Immature natural killer cell (primary cell): Measurements from ENCODE around the gene PRMT9. TPM values are rescaled to one million over a fixed set of nuclear protein-coding genes. Genes with fewer than 3 reads are reported as not detected.

Experiments
- DNase-seq, 3 donors: peaks; one replicate each; pipeline ENCODE4 v3.0.0; 2022; ENCODE audit warnings: mixed read lengths in 1 of 3
- H3K27ac Mint-ChIP-seq, 6 donors: one replicate each; pipeline ENCODE4 v1.8.0; 2020; ENCODE audit warnings: mixed read lengths in 6 of 6, mild to moderate bottlenecking in 5 of 6, inconsistent platforms in 4 of 6, moderate library complexity in 3 of 6
- H3K27me3 Mint-ChIP-seq, 3 donors: one replicate each; pipeline ENCODE4 v1.8.0; 2020 to 2021; ENCODE audit warnings: low read depth in 3 of 3, mild to moderate bottlenecking in 3 of 3, mixed read lengths in 3 of 3, moderate library complexity in 3 of 3, inconsistent platforms in 1 of 3
- H3K36me3 Mint-ChIP-seq, 3 donors: one replicate each; pipeline ENCODE4 v1.8.0; 2020; ENCODE audit warnings: mixed read lengths in 3 of 3, inconsistent platforms in 2 of 3, mild to moderate bottlenecking in 2 of 3
- H3K4me1 Mint-ChIP-seq, 2 donors: one replicate each; pipeline ENCODE4 v1.8.0; 2020; ENCODE audit warnings: inconsistent platforms in 2 of 2, mild to moderate bottlenecking in 2 of 2, mixed read lengths in 2 of 2, moderate library complexity in 1 of 2
- H3K4me3 Mint-ChIP-seq, 5 donors: one replicate each; pipeline ENCODE4 v1.8.0; 2020; ENCODE audit warnings: mild to moderate bottlenecking in 5 of 5, mixed read lengths in 5 of 5, inconsistent platforms in 3 of 5, moderate library complexity in 3 of 5
- H3K9me3 Mint-ChIP-seq, 6 donors: one replicate each; pipeline ENCODE4 v1.8.0; 2020; ENCODE audit warnings: mild to moderate bottlenecking in 6 of 6, mixed read lengths in 6 of 6, inconsistent platforms in 4 of 6, moderate library complexity in 3 of 6
- polyA plus RNA-seq, 3 donors: library from polyadenylated mRNA; unstranded; fragments of 300-500 nt; fragmentation: Illumina TruSeq; gene quantifications; one replicate each; pipeline ENCODE4 v1.2.3, GENCODE V29; 2021

PRMT9 gene
- polyA plus RNA-seq = 1 to 10 TPM in 2 of 3 donors, under 1 TPM in 1; 0.41 to 4.4 (median 3.9) TPM

DNA sequence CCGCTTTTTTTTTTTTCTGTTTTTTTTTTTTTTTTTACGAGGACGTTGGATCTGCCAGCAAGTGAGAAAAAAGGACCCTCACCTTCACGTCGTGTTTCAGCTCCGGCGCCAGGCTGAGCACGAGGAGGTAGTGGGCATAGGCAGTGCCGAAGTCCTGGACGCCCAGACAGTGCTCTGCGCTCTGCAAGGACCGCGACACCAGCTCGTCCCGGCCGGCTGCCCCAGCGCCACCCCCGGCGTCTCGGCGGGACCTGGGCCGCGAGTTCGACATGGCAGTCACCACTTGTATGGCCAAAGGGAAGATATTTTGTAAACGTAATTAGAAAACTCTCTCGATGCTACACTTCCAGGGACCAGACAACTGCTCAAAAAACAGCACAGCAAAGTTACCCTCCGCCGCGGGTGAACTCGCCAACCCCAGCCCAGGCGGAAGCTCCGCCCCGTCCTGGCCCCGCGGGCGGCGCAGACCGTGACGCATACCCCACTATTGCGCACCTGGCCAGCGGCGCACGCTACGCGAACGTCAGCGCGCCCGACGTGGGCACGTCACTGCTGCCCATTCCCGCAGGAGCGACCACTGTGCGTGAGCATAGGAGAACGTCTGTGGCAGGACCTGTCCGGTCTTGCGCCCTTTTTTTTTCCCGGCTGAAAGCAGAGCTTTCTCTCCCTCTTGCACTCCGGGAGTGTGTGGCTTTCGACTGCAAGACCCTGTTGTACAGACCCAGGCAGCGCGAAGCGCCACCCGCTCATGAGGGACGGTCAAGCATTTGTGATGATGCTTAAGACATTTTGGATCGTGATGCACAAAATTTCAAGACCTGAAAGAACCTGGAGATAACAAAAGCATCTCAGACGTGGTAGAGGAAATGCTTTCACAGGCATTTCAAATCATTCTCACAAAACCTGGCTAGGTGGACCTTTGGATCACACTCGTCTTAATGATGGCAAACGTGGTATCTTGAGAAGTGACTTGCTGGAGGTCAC is at the start of gene PRMT9:
Gene PRMT9 (minus strand): TSS at position 447 of the 984 bp plus-strand sequence. CDS start 176 bp downstream, at position 271.
- peaks cover 3 to 20% (median 9%) of the 10 kb centered on the region in 3 donors for H3K27me3 Mint-ChIP-seq
- H3K4me3 Mint-ChIP-seq = peak within 1 kb of the TSS; percentile 92 to 97 (median 96)
- H3K27ac Mint-ChIP-seq = peak within 1 kb of the TSS; percentile 95 to 99 (median 98)
- peak; percentile 87 to 88 (median 88) for DNase-seq
- H3K36me3 Mint-ChIP-seq = peaks cover under 1 to 4% (median 1%) of the 10 kb centered on the region in 3 donors
- peaks cover 29 to 59% of the 10 kb centered on the region in 2 donors for H3K4me1 Mint-ChIP-seq
- no peaks in the 10 kb centered on the region for H3K9me3 Mint-ChIP-seq

DNA sequence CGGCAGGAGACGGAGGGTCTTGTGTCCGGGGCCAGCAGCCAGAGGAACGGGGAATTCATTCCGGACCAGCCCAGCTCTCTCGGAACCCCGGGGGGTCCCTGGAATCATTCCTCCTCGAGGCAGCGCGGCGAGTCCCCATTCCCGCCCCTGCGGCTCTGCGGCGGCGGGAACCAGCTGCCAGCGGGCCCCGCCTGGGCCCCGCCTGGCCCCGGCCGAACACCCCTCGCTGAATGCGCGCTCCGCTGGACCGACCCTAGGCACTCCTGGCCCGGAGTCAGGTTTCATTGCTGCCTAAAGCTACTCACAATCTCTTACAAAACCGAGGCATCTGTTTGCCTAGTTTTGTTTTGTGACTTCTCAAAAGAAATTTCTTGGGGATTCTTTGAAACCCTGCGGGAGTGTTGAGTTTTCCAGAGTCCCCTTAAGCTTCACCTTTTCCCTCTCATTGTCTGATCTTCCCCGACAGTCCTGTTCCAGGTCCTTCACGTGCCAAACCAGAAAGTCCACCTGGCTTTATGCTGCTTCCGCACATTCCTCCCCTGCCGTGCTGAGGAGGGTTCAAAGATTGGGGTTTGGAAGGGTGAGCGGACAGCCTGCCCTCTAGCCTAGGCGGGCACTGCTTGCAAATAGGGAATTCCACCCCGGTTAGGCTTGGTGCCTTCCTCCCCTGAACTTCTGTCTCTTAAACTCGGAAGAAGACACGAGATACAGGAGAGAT is 48.7 kb upstream of the PRMT9 start:
- Mint-ChIP-seq H3K4me3 (peak overlapping the region; percentile 89 to 97 (median 92)), H3K36me3 (no peaks in the 10 kb centered on the region), H3K27ac (peak overlapping the region; percentile 57 to 83 (median 76)), H3K4me1 (peaks cover 35 to 51% of the 10 kb centered on the region in 2 donors), H3K9me3 (no peaks in the 10 kb centered on the region), H3K27me3 (peaks cover 3 to 6% (median 4%) of the 10 kb centered on the region in 3 donors)
- DNase-seq = no peak

DNA sequence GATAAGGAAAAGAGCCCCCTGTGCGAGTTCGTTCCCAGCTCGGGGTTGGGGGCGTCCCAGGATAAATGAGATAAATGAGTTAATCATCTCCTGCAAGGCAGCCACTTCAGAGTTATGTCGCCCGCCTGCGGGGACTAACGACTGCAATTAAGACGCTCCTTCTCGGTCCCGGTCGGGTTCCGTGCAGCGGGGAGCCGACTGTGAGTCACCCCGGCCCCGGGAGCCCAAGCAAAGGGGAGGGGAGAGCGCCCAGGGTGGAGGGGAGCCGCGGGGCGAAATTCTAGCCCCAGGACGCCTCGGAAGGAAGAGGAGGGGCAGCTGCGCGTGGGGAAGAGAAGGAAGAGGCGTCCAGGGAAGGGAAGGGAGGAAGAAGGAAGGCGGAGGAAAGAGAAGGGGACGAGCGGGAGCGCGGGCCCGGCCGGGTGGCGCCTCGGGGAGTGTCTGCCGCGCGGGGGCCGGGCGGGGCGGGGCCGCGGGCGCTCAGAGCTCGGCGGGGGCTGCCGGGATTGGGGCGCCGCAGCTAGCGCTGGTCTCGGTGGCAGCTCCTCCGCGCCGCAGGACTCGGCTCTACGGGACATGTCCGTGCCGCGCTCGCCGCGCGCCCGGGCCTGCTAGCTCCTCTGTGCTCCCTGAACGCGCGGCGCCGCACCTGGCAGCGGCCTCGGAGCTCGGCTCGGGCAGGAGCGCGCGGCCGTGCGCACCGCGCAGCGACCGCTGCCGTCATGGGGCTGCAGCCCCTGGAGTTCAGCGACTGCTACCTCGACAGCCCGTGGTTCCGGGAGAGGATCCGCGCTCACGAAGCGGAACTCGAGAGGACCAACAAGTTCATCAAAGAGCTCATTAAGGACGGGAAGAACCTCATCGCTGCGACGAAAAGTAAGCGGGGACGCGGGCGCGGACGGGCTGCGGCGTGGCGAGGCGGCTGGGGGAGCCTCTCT is 47.9 kb upstream of the PRMT9 start, which contains the start of gene ARHGAP10:
Gene ARHGAP10 (plus strand): TSS at position 509 of the 938 bp plus-strand sequence. CDS start 214 bp downstream, at position 723.
- peak within 1 kb of the TSS; percentile 65 to 83 (median 77) for H3K27ac Mint-ChIP-seq

DNA sequence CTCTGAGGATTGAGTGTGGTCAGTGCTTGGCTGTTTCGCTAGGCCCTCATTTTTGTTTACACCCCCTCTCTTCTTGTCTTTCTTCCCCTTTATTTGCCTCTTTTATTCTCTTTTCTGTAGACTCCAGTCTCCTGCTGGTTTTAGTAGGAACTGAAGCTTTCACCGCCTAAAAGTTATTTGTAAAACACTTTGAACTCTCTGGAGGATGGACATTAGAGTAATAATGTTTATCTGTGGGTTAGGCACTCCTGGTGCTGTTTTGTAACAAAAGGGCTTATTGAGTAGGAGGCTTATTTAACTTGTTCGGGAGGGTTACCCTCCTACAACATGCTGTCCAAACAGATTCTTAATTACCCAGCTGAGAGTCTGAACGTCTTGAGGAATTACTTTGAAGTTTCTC is 46.4 kb upstream of the PRMT9 start:
- Mint-ChIP-seq H3K27ac (peak overlapping the region in 2 of 6 donors; percentile 2 to 11), H3K27me3 (peaks cover 3 to 7% (median 4%) of the 10 kb centered on the region in 3 donors), H3K9me3 (no peaks in the 10 kb centered on the region), H3K4me1 (peaks cover 29 to 35% of the 10 kb centered on the region in 2 donors), H3K36me3 (no peaks in the 10 kb centered on the region), H3K4me3 (peak overlapping the region in 4 of 5 donors; percentile 43 to 86 (median 54))
- no peak for DNase-seq

More for the DNA sequence above, 47.9 kb upstream of the PRMT9 start, which contains the start of gene ARHGAP10:
- DNase-seq = peak; percentile 48 to 60 (median 59)
- H3K4me3 Mint-ChIP-seq = peak within 1 kb of the TSS; percentile 90 to 97 (median 92)
- H3K4me1 Mint-ChIP-seq = peaks cover 35 to 50% of the 10 kb centered on the region in 2 donors
- H3K27me3 Mint-ChIP-seq = peaks cover 3 to 7% (median 4%) of the 10 kb centered on the region in 3 donors
- H3K9me3 Mint-ChIP-seq = no peaks in the 10 kb centered on the region
- no peaks in the 10 kb centered on the region for H3K36me3 Mint-ChIP-seq

DNA sequence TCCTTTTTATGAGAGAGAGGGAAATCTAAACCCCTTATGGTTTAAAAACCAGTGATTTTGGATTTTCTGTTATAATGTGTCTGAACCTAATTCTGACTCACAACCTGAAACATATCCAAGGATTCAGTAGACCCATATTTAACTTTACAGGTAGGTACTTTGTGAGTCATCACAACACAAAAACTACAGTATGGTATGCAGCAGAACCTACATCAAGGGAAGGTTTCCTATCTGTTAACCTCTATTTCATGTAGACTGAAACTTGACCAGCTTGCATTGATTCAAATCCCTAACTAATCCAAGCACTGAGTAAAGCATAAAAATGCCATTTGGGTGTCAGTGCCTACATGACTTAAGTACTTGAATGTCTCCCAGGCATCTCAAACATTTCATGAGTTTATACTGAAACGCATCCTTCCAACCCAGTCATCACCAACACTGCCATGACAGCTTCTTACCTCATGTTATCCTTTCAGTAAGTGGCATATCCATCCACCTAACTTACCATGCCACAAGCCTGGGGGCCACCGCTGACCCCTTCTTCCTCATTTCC is 43.6 kb upstream of the PRMT9 start:
- Mint-ChIP-seq H3K9me3 (no peaks in the 10 kb centered on the region), H3K27ac (no peak overlapping the region), H3K4me1 (peaks cover 6 to 7% of the 10 kb centered on the region in 2 donors), H3K4me3 (no peak overlapping the region), H3K36me3 (peaks cover 0 to 4% (median 0%) of the 10 kb centered on the region in 3 donors), H3K27me3 (peaks cover 0 to 4% (median 3%) of the 10 kb centered on the region in 3 donors)
- no peak for DNase-seq

DNA sequence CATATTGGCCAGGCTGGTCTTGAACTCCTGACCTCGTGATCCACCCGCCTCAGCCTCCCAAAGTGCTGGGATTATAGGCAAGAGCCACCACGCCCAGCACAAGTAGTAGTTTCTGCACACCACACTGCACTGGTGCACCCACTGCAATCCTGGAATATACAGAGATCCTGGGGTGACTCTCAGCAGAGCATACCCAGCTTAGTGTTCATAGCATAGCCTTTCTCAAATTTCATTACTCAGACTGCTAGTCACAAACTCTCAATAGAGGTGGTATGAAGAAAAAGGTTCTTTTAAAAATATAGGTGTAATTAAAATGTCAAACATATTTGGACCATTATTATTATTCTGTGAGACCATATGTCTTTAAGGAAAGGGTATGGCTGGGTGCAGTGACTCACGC is 41.7 kb upstream of the PRMT9 start:
- H3K4me1 Mint-ChIP-seq = no peaks in the 10 kb centered on the region
- no peak for DNase-seq
- H3K4me3 Mint-ChIP-seq = no peak overlapping the region
- H3K27me3 Mint-ChIP-seq = peaks cover 0 to 3% (median 2%) of the 10 kb centered on the region in 3 donors
- H3K36me3 Mint-ChIP-seq = peaks cover 0 to 4% (median 0%) of the 10 kb centered on the region in 3 donors
- no peak overlapping the region for H3K27ac Mint-ChIP-seq
- no peaks in the 10 kb centered on the region for H3K9me3 Mint-ChIP-seq

DNA sequence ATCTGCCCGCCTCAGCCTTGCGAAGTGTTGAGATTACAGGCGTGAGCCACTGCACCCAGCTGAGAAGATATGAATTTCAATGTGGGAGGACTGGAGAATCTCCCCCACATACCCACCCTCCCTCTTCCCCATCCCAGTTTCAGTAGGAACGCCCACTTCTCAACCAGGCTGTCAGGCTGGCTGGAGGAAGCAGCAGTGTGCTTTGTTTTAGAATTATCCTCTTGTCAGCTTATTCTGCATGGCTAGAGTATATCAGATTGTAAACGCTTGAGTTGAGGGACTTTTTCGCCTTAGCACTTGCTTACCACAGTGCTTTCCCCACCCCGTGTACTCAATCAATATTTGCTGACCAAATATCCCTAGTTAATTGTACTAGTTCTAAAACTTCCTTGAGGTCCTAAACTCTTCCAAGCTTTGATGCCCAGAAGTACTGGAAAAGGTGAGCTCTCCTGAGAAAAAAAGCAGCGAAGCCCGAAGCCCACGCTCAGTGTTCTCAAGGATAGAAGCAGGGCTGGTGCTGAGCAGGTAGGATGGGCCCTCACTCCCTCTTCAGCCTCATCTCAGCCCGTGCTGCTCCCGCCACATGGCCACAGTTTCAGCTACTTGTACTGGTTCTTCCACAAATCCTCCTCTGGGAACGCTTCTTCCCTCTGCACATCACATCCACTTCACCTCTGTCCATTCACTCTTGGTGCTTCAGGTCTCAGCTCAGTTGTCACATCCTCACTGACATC is 40.7 kb upstream of the PRMT9 start:
- peaks cover 0 to 1% (median 0%) of the 10 kb centered on the region in 6 donors for H3K9me3 Mint-ChIP-seq
- DNase-seq = no peak
- H3K36me3 Mint-ChIP-seq = peaks cover 0 to 4% (median 0%) of the 10 kb centered on the region in 3 donors
- H3K27me3 Mint-ChIP-seq = peaks cover 0 to 3% (median 2%) of the 10 kb centered on the region in 3 donors
- no peaks in the 10 kb centered on the region for H3K4me1 Mint-ChIP-seq
- no peak overlapping the region for H3K4me3 Mint-ChIP-seq
- H3K27ac Mint-ChIP-seq = no peak overlapping the region

DNA sequence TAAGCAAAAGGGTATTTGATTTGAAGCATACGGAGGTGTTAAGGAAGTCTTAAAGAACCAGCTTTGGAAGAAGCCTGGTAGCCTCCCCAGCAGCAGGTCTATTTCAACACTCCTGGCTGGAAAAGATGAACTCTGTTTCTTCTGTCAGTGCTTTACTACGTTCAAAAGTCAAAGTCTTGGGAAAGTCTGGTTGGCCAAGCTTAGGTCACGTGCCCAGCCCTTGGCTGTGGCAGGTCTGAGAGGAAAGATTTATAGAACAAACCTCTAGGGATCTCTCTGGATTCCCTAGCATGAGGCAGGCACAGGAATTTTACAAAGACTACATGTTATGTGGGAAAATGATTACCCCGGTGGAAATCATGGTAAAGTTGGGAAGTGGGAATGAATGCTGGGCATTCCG is 39.4 kb upstream of the PRMT9 start:
- H3K27ac Mint-ChIP-seq = no peak overlapping the region
- H3K4me3 Mint-ChIP-seq = no peak overlapping the region
- peaks cover 0 to 4% (median 0%) of the 10 kb centered on the region in 3 donors for H3K36me3 Mint-ChIP-seq
- DNase-seq = no peak
- H3K9me3 Mint-ChIP-seq = peaks cover 0 to 1% (median 0%) of the 10 kb centered on the region in 6 donors
- peaks cover 0 to 3% (median 2%) of the 10 kb centered on the region in 3 donors for H3K27me3 Mint-ChIP-seq
- H3K4me1 Mint-ChIP-seq = no peaks in the 10 kb centered on the region

DNA sequence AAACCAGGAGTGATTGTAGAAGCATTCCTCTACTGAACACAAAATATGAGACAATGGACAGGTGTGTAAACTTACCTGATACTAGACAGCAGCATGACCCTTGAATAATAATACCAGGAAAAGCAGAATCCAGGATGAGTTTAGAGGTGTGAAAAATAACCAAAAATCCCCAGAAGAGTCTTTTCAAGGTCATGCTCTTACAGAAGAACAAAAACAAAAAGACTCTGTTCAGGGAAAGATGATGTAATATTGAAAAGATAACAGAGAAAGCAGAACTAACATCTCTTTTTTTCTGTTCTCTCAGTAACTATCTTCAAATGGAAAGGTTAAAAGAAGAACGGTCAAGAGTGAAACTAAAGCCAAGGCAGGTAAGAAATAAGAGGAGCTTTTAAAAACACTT is 33.9 kb upstream of the PRMT9 start:
- H3K27ac Mint-ChIP-seq = no peak overlapping the region
- peaks cover 0 to 1% (median 0%) of the 10 kb centered on the region in 6 donors for H3K9me3 Mint-ChIP-seq
- no peaks in the 10 kb centered on the region for H3K4me1 Mint-ChIP-seq
- H3K4me3 Mint-ChIP-seq = no peak overlapping the region
- DNase-seq = no peak
- peaks cover 0 to 4% (median 0%) of the 10 kb centered on the region in 3 donors for H3K36me3 Mint-ChIP-seq
- peaks cover 0 to 10% (median 9%) of the 10 kb centered on the region in 3 donors for H3K27me3 Mint-ChIP-seq

DNA sequence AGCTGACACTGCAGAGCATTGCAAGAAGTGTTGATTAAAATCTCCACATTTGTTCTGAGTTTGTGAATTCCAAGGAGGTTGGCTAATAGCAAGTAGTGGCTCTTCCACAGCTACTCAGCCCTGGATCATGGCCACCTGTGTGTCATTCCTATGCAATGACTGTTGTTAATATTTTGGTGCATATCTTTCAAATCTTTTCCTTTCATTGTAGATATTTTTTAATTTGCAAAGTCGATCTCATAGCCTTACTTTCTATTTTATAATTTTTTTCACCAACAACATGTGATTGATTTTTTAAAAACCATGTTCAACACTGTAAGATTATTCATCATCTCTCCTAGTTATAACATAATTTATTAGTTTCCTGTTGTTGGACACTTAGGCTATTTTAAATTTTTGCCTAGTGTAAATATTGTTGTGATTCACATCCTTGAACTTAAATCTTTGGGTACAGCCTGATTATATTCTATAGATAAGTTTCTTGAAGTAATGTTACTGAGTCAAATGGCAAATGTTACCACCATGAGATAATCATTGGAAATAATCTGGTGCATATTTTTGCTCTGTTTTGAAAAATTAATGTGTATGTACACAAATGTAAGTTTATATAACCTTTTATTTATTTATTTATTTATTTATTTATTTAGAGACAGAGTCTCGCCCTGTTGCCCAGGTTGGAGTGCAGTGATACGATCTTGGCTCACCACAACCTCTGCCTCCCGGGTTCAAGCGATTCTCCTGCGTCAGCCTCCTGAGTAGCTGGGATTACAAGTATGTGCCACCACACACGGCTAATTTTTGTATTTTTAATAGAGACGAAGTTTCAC is 30.8 kb upstream of the PRMT9 start:
- Mint-ChIP-seq H3K27me3 (peaks cover 0 to 12% (median 9%) of the 10 kb centered on the region in 3 donors), H3K27ac (no peak overlapping the region), H3K4me1 (no peaks in the 10 kb centered on the region), H3K4me3 (no peak overlapping the region), H3K36me3 (peaks cover 0 to 4% (median 0%) of the 10 kb centered on the region in 3 donors), H3K9me3 (no peaks in the 10 kb centered on the region)
- no peak for DNase-seq

DNA sequence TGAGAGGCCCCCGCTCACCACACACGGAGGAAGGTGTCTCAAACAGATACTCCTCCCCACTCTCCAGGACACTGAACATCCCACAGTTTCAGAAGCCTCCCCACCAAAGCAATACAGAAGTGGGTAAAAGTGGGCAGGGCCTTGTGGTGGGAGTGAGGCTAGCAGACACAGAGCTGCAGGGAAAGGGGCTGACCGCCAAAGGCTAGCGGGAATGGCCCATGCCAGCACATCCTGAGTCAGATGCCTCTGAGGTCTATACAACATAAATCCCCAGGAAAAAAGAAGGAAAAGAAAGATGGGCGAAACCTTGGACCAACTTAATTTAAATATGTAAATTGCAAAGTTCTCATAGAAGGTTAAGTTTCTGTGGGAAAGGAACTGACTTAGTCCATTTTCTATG is 26.0 kb upstream of the PRMT9 start:
- Mint-ChIP-seq H3K9me3 (no peaks in the 10 kb centered on the region), H3K27ac (no peak overlapping the region)

More for the DNA sequence above, 26.0 kb upstream of the PRMT9 start:
- Mint-ChIP-seq H3K36me3 (no peaks in the 10 kb centered on the region), H3K4me1 (peaks cover 0 to 10% of the 10 kb centered on the region in 2 donors), H3K27me3 (peaks cover 1 to 8% (median 8%) of the 10 kb centered on the region in 3 donors), H3K4me3 (no peak overlapping the region)
- no peak for DNase-seq
